Nephron progenitor cell (in vitro differentiated cells): ENCODE results near the gene FGF9.

ENCODE experiments used
- DNase-seq: peaks from one replicate; pipeline ENCODE4 v3.0.0; 2021
- H3K27ac Mint-ChIP-seq: 2 replicates; pipeline ENCODE4 v1.8.0; 2021; ENCODE audit warnings: mild to moderate bottlenecking, moderate library complexity, mixed read lengths
- H3K27me3 Mint-ChIP-seq: 2 replicates; pipeline ENCODE4 v1.8.0; 2021; ENCODE audit warnings: mild to moderate bottlenecking, low read depth, mixed read lengths; ENCODE audit not compliant: poor library complexity
- H3K36me3 Mint-ChIP-seq: 2 replicates; pipeline ENCODE4 v1.8.0; 2021; ENCODE audit warnings: low read depth, mixed read lengths
- H3K4me1 Mint-ChIP-seq: 2 replicates; pipeline ENCODE4 v1.8.0; 2021; ENCODE audit warnings: mixed read lengths
- H3K4me3 Mint-ChIP-seq: 2 replicates; pipeline ENCODE4 v1.8.0; 2021; ENCODE audit warnings: mild to moderate bottlenecking, moderate library complexity, mixed read lengths
- H3K9me3 Mint-ChIP-seq: 2 replicates; pipeline ENCODE4 v1.8.0; 2021; ENCODE audit warnings: mild to moderate bottlenecking, moderate library complexity, mixed read lengths
- CTCF ChIP-seq: fragments of 200-600 bp; sonication (generic); IDR thresholded peaks from 2 replicates; pipeline ENCODE4 v1.5.0; 2021; ENCODE audit warnings: antibody characterized with exemption

FGF9 gene

GRCh38 chr13:21745307-21745706, 74.4 kb downstream of the FGF9 start:
- H3K27ac Mint-ChIP-seq: no peak overlapping the region
- no peaks in the 10 kb centered on the region for H3K4me1 Mint-ChIP-seq
- H3K36me3 Mint-ChIP-seq: peaks cover 5% of the 10 kb centered on the region
- no peak for TF ChIP-seq CTCF
- H3K27me3 Mint-ChIP-seq: no peaks in the 10 kb centered on the region
- H3K4me3 Mint-ChIP-seq: no peak overlapping the region
- peaks cover 15% of the 10 kb centered on the region for H3K9me3 Mint-ChIP-seq
- DNase-seq: no peak

GRCh38 chr13:21747456-21747855, 76.6 kb downstream of the FGF9 start:
- H3K9me3 Mint-ChIP-seq: peaks cover 26% of the 10 kb centered on the region
- H3K4me1 Mint-ChIP-seq: no peaks in the 10 kb centered on the region
- H3K4me3 Mint-ChIP-seq: no peak overlapping the region
- no peak for DNase-seq
- no peak overlapping the region for H3K27ac Mint-ChIP-seq
- H3K36me3 Mint-ChIP-seq: peaks cover 6% of the 10 kb centered on the region
- H3K27me3 Mint-ChIP-seq: no peaks in the 10 kb centered on the region
- TF ChIP-seq CTCF: no peak

GRCh38 chr13:21748166-21748565, 77.3 kb downstream of the FGF9 start:
- no peak for TF ChIP-seq CTCF
- H3K27ac Mint-ChIP-seq: no peak overlapping the region
- H3K27me3 Mint-ChIP-seq: no peaks in the 10 kb centered on the region
- H3K4me1 Mint-ChIP-seq: no peaks in the 10 kb centered on the region
- DNase-seq: no peak
- peaks cover 26% of the 10 kb centered on the region for H3K9me3 Mint-ChIP-seq
- no peak overlapping the region for H3K4me3 Mint-ChIP-seq
- H3K36me3 Mint-ChIP-seq: peaks cover 6% of the 10 kb centered on the region

GRCh38 chr13:21749410-21749809, 78.5 kb downstream of the FGF9 start:
- Mint-ChIP-seq H3K36me3 (peaks cover 6% of the 10 kb centered on the region), H3K27me3 (no peaks in the 10 kb centered on the region), H3K9me3 (peaks cover 26% of the 10 kb centered on the region), H3K4me3 (no peak overlapping the region), H3K4me1 (no peaks in the 10 kb centered on the region), H3K27ac (no peak overlapping the region)
- DNase-seq: no peak
- TF ChIP-seq CTCF: no peak

GRCh38 chr13:21752501-21752900, 81.6 kb downstream of the FGF9 start:
- peaks cover 10% of the 10 kb centered on the region for H3K4me1 Mint-ChIP-seq
- TF ChIP-seq CTCF: no peak
- H3K27ac Mint-ChIP-seq: no peak overlapping the region
- peaks cover 6% of the 10 kb centered on the region for H3K36me3 Mint-ChIP-seq
- peaks cover 26% of the 10 kb centered on the region for H3K9me3 Mint-ChIP-seq
- DNase-seq: no peak
- H3K4me3 Mint-ChIP-seq: no peak overlapping the region
- H3K27me3 Mint-ChIP-seq: no peaks in the 10 kb centered on the region

- no peak for TF ChIP-seq CTCF
- Mint-ChIP-seq H3K4me3 (no peak overlapping the region), H3K27ac (no peak overlapping the region), H3K9me3 (peaks cover 26% of the 10 kb centered on the region), H3K27me3 (no peaks in the 10 kb centered on the region), H3K36me3 (peaks cover 6% of the 10 kb centered on the region), H3K4me1 (peaks cover 10% of the 10 kb centered on the region)
- no peak for DNase-seq
Measured at GRCh38 chr13:21753117-21753729, 82.3 kb downstream of the FGF9 start.
